NCI-H1092 treated with DMSO at 0.1 percent for 48 hours (cell line): Measurements from ENCODE around the gene TBCK.
"Not testable (repeated sequence)": the region's sequence is repeated elsewhere in the genome, so short reads cannot be mapped to it uniquely, and the experiment has no call there.

ENCODE experiments used
- DNase-seq: peaks from one replicate; lab custom pipeline; 2025; lab: John Stamatoyannopoulos, UW

The TBCK gene

DNA sequence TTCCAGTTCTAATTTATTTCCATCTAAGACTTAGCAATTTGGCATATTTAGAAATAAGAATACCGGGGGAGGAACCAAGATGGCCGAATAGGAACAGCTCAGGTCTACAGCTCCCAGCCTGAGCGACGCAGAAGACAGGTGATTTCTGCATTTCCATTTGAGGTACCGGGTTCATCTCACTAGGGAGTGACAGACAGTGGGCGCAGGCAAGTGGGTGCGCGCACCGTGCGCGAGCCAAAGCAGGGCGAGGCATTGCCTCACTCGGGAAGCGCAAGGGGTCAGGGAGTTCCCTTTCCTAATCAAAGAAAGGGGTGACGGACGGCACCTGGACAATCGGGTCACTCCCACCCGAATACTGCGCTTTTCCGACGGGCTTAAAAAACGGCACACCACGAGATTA, 102.7 kb downstream of the TBCK start:
- DNase-seq, result not testable (repeated sequence)

DNA sequence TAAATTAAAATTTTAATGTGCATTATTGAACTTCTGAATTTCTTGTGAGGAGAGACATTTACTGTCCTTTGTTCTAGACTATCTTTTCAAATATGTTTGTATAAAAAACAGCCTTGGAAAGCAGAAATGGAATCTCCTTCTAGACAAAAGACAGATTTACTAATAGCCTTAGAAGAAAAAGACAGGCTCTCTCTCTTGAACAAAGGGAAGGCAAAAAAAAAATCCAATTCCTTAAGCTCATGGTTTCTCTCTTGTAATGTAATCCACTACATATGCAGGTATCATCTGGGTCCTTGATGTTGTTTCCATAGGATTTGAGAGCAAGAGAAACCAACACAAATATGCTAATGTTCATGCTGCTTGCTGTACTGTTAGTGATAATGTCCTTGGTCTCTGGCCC, 106.0 kb downstream of the TBCK start:
- no peak for DNase-seq

DNA sequence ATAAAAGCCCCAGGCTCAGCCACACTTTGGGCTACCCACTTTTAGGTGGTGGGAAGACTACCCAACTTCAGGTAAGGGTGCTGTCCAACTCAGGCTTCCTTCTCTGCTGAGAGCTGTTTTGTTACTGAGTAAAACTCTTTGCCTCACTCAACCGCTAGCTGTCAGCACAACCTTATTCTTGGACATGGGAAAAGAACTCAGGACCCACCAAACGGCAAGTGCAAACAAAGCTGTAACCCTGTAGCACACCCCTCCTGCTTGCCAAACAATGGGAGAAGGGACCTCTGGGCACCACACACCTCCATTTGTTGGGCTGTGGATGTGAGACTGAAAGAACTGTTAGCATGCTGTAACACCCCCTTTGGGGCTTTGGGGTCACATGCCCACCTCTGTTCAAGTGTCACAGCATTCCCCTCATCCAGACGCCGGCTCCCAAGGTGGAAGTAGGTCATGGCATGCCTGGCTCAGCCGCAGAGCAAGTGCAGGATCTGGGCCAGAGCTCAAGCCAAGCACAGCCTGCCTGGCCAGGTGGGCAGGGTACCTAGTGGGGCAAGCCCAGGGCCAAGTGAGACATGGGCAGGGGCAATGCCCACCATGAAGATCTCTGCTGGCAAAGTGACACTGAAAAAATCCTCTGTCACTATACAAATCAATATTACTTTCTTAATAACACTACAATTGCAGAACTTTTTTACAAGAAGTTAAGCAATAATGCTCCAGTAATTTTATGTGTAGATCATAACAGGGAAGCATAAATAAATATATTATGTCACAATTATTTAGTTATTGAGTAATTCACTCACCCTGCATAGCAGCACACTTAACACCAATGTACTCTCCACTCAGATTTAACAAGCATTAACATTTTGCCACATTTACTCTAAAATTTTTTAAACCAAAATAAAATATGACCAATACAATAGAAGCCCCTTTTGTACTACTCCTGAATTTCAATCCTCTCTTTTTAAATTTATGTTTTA, 107.2 kb downstream of the TBCK start:
- DNase-seq, result no peak

DNA sequence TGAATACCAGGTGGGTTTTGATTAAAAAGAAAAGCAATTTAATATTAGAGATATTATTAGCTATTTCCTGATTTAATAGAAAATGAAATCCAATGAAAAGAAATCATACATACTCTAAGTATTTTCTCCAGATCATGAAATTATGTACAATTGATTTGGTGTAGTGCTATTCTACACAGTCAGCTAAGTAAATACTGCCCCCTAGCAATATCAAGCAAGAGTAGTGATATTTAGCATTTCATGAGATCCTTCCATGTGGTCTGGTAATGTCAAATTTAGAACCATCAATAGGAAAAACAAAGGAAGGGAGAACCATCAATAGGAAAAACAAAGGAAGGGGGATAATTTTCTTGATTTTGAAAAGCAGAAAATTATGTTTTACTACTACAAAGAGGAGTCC, 114.6 kb downstream of the TBCK start:
- DNase-seq, result peak; percentile 8

DNA sequence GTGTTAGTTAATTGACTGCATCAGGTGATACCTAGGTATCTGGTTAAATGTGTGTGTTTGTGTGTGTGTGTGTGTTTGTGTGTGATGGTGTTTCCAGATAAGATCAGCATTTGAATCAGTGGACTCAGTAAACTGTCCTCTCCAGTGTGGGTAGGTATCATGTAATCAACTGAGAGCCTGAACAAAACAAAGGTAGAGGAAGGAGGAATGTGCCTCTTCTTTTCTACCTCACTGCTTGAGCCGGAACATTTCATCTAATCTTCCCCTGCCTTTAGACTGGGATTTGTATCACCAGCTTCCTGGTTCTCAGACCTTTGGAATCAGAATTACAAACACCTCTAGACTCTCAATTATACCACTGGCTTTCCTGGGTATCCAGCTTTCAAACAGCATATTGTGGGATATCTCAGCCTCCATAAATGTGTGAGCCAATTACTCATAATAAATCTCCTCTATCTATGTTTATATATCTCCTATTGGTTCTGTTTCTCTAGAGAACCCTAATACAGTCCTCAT, 120.5 kb downstream of the TBCK start:
- DNase-seq, result no peak

DNA sequence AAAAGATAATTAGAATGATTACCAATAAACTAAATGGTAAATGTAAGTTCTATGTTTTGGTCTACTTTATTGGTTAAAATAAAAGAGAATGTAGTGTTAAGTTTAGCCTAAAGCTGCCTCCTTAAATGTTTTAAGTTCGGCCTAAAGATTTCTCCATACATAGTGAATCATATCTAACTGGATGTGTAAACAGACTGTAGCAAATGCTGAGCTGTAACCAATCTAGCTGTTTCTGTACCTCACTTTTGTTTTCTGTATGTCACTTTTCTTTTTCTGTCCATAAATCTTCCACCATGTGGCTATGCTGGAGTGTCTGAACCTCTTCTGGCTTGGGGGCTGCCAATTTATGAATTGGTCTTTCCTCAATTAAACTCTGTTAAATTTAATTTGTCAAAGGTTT, 121.2 kb downstream of the TBCK start:
- DNase-seq, result no peak

DNA sequence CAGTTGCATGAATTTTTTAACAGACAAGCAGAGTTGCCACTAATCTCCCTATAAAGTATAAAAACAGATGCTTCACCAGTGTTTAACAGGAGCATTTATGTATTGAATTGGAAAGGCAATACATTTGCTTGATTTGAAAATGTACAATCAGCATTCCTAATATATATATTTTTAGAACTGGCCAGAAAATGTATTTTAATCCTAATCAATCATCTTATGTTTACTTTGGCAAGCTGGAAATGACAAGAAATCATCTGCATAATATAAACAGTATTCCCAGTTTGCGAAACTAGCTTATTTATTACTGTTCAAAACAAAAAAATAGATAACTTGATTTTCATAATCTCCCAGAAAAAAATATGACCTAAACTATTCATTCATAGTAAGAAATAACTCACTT, 123.9 kb downstream of the TBCK start:
- DNase-seq, result no peak

DNA sequence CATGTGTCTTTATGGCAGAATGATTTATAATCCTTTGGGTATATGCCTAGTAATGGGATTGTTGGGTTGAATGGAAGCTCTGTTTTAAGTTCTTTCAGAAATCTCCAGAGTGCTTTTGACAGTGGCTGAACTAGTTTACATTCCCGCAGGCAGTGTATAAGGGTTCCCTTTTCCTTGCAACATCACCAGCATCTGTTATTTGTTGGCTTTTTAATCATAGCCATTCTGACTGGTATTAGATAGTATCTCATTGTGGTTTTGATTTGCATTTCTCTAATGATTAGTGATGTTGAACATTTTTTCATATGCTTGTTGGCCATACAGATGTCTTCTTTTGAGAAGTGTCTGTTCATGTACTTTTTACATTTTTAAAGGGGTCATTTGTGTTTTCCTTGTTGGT, 129.8 kb downstream of the TBCK start:
- no peak for DNase-seq

DNA sequence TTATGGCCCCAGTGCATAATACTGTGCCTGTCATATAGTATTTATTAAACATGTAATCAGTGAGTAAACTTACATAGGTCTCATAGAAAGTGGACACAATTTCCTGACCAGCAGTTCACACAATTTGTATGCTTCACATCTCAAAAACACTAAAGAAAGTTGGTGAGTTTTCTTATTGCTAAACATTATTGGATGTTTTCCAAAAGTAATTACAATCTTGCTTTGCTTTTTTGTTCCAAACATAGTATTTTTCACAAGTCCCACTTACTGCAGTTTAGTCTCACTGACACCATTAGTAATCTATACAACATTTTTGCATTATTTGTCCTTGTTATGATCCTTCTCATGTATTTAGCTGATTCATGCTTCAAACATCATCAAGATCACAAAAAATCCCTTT, 132.5 kb downstream of the TBCK start:
- DNase-seq, result no peak

DNA sequence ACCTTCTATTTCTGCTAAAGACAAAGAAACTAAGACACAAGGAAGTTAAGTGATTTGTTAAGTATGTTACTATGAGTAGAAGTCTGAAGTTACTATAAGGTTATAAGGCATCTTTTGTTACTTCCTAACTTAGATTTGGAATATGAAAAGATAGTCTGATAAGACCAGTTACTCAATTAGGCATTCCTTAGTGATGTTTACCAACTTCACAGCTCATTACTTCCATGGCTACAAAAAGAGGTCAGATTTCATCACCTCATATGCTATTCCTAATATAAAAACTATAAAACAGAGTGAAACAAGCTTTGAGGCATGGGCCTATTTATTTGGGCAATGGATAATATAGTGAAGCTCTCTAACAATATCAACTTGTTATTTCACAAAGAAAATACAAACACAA, 143.1 kb downstream of the TBCK start:
- DNase-seq, result no peak

DNA sequence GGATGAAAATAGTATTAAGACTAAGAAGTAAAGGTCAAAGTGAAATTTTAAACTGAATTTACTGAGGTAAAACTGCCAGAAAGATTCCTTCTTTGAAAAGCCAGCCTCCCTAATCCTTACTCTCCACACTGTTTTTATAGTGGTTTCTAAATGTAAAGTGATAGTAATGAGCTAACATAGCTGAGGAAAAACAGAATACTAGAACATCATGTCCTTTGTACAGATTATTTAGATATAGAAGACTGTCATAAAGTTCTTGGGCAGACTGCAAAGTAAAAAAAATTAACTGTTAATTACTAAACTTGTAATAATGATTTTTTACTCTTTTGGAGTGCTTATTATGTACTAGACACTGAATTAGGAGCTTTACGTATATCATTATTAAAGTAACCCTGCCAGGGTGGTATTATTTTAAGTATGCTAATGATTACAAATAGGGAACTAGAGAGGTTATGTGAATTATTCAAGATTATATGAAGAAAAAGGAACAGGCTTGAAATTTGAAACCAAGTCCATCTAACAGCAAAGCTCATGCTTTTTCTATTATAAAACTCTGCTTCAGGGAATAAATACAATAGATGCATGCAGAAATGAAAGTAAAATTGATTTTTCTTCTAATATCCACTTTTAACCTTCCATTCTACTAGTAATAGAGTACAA, 150.5 kb downstream of the TBCK start:
- DNase-seq, result no peak

DNA sequence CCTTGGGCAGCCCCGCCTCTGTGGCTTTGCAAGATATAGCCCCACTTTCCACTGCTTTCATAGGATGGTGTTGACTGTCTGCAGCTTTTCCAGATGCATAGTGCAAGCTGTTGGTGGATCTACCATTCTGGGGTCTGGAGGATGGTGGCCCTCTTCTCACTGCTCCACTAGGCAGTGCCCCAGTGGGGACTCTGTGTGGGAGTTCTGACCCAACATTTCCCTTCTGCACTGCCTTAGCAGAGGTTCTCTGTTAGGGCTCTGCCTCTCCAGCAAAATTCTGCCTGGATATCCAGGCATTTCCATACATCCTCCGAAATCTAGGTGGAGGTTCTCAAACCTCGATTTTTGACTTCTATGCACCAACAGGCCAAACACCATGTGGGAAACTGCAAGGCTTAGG, 153.7 kb downstream of the TBCK start:
- DNase-seq, result no peak

DNA sequence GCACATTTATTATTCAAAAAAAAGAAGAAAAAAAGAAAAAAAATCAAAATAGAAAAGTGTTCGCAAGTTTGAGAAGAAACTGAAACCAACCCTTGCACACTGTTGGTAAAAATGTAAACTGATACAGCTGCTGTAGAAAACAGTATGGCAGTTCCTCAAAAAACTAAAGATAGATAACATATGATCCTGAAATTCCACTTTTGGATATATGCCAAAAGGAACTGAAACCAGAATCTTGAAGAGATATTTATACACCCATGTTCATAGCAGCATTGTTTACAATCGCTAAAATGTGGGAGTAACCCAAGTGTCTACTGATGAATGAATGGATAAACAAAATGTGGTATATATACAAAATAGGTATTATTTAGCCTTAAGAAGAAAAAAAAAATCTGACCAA, 155.4 kb downstream of the TBCK start:
- DNase-seq, result no peak

DNA sequence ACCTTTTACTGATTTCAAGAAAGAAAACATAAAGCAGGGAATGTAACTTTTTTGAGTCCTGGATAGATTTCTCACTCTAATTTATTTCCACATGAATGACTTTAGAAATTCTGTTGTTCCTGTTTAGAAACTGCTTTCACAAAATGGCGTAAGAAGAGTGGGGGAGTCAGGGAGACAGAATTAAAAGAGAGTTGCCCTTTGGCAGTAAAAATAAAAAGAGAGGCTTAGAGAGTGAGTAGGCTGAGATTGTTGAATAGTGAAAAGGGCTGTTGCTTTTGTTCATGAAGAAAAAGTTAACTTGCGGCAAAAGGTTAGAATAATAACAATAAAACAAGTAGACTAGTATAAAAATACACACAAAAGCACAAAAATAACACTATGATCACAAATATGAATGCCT, 166.1 kb downstream of the TBCK start:
- no peak for DNase-seq

DNA sequence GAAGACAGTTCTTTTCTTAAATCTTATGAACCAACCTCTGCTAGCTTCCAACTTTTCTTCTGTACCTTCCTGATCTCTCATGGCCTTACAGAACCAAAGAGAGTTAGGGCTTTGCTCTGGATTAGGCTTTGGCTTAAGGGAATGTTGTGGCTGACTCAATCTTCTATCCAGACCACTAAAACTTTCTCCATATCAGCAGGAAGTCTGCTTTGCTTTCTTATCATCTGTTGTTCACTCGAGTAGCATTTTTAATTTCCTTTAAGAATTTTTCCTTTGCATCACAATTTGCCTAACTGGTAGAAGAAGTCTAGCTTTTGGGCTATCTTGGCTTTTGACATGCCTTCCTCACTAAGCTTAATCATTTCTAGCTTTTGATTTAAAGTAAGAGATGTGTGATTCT, 167.0 kb downstream of the TBCK start:
- DNase-seq, result no peak

DNA sequence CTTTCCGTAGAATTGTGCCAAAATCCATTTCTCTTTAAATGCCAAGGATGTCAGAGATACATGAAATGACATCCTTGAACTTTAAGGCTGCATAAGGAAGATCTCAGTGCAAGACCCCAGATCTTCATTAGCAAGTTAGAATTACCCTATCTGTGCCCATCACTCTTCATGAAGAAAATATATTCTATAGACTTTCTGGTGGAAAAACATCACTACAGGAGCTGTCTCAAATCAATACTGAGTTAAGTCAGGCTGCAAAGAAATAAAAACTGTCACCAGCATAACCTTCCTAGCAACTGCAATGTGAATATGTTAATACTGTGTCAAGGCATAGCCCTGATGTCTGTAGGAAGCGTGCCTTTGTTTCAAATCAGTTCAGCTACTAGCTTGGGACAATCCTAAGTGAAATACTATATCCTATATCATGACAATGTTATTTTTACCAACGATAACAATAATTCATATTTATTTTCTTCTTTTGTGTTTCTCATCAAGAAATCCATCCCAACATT, 173.3 kb downstream of the TBCK start:
- no peak for DNase-seq

DNA sequence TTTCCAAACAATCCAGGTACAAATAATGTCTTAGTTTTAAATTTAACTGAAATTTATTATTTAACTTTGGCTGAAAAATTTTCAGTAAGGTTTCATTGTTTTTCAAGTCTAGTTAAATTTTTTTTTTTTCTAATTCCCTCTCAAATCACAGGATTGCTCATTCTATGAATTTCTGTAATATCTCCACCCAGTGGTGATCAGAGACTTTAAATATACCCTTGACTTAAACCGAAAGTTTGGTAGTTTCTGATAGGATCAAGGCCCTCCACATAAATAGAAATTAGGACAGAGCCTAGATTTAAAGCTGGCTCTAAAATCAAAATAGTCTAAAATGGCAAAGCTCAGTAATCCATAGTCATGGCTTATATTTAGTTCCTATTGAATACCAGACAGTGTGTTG, 175.4 kb downstream of the TBCK start:
- no peak for DNase-seq

DNA sequence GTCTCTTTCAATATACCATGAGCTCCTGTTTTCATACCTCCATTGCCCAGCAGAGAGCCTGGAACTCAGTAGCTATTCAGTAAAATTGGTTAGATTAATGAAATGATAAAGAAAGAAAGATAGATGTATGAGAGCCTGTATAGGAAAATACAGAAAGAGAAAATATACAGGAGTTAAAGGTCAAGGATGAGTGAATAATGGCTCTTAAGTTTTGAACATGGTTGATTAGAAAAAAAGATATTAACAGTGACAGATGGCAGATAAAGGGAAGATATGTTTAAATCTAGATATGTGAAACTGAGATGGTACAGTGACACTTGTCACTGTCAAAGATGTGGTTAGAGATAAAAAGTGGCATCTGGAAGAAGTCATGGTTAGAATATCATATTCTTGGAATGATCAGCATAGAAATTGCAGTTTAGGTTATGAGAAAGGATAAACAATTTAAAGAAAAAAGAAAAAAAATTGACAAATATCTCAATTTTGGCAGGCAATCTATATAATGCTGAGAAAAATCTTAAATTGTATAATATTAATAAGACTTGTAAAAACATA, 179.2 kb downstream of the TBCK start:
- DNase-seq, result no peak

DNA sequence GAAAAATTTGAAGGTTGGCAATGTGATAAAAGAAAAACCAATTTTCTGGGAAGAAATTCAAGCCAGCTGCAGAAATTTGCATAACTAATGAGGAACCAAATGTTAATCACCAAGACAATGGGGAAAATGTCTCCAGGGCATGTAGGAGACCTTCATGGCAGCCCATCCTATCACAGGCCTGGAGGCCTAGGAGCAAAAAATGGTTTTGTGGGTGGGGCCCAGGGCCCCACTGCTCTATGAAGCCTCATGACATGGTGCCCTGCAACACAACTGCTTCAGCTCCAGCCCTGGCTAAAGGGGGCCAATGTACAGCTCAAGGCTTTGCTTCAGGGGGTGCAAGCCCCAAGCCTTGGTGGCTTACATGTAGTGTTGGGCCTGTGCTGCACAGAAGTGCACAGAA, 184.0 kb downstream of the TBCK start:
- DNase-seq, result no peak

DNA sequence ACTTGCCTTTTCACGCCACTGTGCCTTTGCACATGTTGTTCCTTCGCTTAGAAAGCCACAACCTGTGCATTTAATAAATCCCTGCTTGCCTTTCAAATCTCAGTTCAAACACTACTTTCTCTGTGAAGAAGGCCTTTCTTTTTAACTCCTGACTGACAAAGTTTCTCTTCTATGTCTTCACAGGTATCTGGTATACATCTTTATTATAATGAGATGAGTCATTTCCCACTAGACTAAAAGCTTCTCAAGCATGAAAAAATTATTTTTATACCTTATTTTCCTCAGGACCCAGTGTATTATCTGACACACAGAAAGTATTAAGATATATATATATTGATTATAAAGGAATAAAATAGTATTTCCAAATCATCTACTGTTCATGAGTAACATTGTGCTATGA, 189.9 kb downstream of the TBCK start:
- DNase-seq, result no peak

DNA sequence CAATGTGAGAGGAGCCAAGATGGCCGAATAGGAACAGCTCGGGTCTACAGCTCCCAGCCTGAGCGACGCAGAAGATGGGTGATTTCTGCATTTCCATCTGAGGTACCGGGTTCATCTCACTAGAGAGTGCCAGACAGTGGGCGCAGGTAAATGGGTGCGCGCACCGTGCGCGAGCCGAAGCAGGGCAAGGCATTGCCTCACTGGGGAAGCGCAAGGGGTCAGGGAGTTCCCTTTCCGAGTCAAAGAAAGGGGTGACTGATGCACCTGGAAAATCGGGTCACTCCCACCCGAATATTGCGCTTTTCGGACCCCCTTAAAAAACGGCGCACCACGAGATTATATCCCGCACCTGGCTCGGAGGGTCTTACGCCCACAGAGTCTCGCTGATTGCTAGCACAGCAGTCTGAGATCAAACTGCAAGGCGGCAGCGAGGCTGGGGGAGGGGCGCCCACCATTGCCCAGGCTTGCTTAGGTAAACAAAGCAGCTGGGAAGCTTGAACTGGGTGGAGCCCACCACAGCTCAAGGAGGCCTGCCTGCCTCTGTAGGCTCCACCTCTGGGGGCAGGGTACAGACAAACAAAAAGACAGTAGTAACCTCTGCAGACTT, 196.0 kb downstream of the TBCK start:
- not testable (repeated sequence) for DNase-seq

DNA sequence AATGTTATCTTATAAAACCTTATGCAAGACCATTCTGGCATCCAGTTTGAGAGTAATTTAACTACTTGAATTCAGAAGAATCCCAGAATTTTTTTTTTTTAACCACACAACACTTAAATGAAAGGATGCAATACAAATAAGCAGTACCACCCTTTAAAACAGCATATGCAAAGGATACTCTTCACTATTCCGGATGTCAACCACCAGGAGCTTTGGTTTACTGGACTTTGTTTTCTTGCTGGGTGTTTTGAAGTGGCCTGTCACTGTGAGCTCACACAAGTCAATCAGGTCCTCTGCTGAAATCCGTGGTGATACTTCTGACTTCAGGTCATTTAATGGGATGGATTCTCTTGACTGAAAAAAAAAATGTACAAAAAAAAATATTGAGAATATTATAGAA, 200.0 kb downstream of the TBCK start:
- DNase-seq, result no peak
